Measurements from ENCODE around the gene PAK5. TPM values are rescaled to one million over a fixed set of nuclear protein-coding genes. Genes with fewer than 3 reads are reported as not detected.

PAK5 gene
- total and polyA plus RNA-seq, 4 donors = 7.5 to 23.8 (median 14.2) TPM

DNA sequence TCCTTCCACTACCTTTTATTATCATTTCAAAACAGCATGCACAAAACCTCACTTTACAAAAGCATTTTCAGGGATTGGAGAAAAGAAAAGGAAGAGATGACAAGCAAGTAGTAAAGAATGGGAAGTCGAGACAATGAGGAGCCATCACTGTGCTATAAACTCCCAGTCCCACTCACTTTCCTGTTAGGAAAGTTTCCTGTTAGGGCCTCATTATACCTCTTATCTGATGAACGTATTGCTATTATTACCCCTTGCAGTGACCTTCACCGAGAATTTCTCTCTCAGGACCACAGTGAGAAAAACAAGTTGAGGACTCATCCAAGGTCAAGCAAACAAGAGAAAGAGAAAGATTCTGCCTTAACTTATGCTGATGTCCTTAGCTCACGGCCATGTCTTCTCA, 295.7 kb downstream of the PAK5 start:
- no peaks in the 10 kb centered on the region for H3K9me3 ChIP-seq (ENCODE audit: control insufficient read depth, insufficient read depth, low read length)
- no peak overlapping the region for H3K4me3 ChIP-seq (ENCODE audit: low read depth, low read length)
- no peak for DNase-seq (ENCODE audit: low read depth in 4 of 6, low spot score in 6 of 6)
- no peak overlapping the region for H3K27ac ChIP-seq (ENCODE audit: low read depth, low read length)
- 79% methylated on average over 2 of the region's 4 CpGs for whole genome bisulfite sequencing (ENCODE audit: insufficient coverage)
- H3K36me3 ChIP-seq (ENCODE audit: control insufficient read depth, insufficient read depth, low read length) = no peaks in the 10 kb centered on the region
- no peaks in the 10 kb centered on the region for H3K27me3 ChIP-seq (ENCODE audit: control insufficient read depth, insufficient read depth, low read length)
- no peaks in the 10 kb centered on the region for H3K4me1 ChIP-seq (ENCODE audit: control insufficient read depth, insufficient read depth, low read length)

DNA sequence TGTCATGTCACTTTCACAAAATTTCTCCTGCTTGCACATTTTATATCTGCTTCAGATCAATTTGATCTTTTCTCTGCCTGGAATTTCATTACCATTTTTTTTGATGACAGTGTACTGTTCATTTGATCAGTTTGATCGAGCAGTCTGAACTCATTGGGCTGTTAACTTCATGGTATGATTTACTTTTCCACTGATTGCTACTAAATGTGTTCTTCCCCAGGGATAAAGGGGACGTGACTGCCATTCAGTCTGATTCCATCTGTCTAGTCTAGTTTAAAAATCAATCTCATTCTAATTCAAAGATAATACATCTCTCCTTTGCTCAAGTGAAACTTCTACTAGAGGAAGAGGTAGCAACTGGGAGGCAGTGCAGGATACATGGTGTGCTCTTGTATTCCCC, 303.4 kb downstream of the PAK5 start:
- Histone ChIP-seq H3K27me3 (ENCODE audit: control insufficient read depth, insufficient read depth, low read length) (no peaks in the 10 kb centered on the region), H3K4me3 (ENCODE audit: low read depth, low read length) (no peak overlapping the region), H3K27ac (ENCODE audit: low read depth, low read length) (no peak overlapping the region), H3K9me3 (ENCODE audit: control insufficient read depth, insufficient read depth, low read length) (no peaks in the 10 kb centered on the region), H3K4me1 (ENCODE audit: control insufficient read depth, insufficient read depth, low read length) (peaks cover 4% of the 10 kb centered on the region), H3K36me3 (ENCODE audit: control insufficient read depth, insufficient read depth, low read length) (no peaks in the 10 kb centered on the region)
- WGBS (ENCODE audit: insufficient coverage) = no CpG with 5 or more reads among the region's 2 CpGs
- DNase-seq (ENCODE audit: low read depth in 4 of 6, low spot score in 6 of 6) = peak in 1 of 6 donors; percentile 61

DNA sequence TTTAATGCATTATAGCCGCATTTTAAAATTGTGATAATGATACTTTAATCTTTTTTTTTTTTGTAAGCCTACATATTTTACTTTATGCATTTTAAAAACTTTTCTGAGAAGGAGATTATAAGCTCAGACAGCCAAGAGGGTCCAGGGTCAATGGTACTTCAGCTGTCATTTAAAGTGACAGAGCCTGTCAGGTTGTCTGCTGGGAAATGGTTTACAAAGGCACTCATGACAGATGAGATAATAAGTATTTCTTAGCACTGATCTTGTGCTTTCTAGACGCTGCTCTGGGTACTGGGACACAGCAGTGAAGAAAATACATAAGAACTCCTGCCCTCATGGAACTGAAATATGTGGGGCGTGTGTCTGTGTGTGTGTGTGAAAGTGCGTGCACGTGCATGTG, 304.9 kb downstream of the PAK5 start:
- no peak for DNase-seq (ENCODE audit: low read depth in 4 of 6, low spot score in 6 of 6)
- Histone ChIP-seq H3K4me1 (ENCODE audit: control insufficient read depth, insufficient read depth, low read length) (peaks cover 4% of the 10 kb centered on the region), H3K27ac (ENCODE audit: low read depth, low read length) (no peak overlapping the region), H3K4me3 (ENCODE audit: low read depth, low read length) (no peak overlapping the region), H3K27me3 (ENCODE audit: control insufficient read depth, insufficient read depth, low read length) (no peaks in the 10 kb centered on the region), H3K36me3 (ENCODE audit: control insufficient read depth, insufficient read depth, low read length) (no peaks in the 10 kb centered on the region), H3K9me3 (ENCODE audit: control insufficient read depth, insufficient read depth, low read length) (no peaks in the 10 kb centered on the region)
- WGBS (ENCODE audit: insufficient coverage) = no CpG with 5 or more reads among the region's 5 CpGs

DNA sequence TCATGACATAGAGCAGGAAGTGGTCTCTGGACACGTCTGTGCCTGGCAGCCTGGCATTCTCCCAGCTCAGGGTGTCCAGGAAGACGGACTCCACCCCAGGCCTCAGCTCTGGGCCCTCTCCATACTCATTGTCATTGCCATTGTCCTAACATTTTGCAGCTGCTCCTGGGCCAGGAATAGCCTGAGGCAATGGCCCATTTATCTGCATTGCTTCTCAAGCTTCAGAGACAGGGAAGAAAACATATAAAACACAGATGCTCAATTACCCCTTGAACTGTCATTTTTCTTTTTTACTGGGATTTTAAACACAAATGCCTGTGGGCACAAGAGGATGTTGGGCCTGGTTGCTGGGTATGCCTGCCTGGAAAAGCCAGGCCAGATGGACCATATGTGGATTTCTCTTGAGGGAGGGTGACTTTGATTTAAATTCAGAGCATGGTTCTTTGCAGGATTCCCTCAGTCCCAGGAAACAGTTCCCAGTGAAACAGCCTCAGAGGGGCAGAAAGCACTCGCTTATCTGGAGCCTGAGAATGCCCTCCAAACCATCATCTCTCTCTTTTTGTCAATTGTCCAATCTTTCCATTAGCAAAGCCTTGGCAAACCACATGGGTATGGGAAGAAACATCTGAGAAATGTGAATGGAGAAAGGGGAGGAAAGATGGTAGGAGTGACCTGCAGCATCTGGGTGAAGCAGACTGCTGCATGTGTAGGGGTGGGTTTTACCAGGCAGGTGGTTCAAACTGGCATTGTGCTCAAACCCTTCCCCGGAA, 306.6 kb downstream of the PAK5 start:
- 38% methylated on average over 4 of the region's 4 CpGs for WGBS (ENCODE audit: insufficient coverage)
- Histone ChIP-seq H3K27me3 (ENCODE audit: control insufficient read depth, insufficient read depth, low read length) (no peaks in the 10 kb centered on the region), H3K27ac (ENCODE audit: low read depth, low read length) (no peak overlapping the region), H3K4me1 (ENCODE audit: control insufficient read depth, insufficient read depth, low read length) (peaks cover 4% of the 10 kb centered on the region), H3K36me3 (ENCODE audit: control insufficient read depth, insufficient read depth, low read length) (no peaks in the 10 kb centered on the region), H3K9me3 (ENCODE audit: control insufficient read depth, insufficient read depth, low read length) (no peaks in the 10 kb centered on the region), H3K4me3 (ENCODE audit: low read depth, low read length) (no peak overlapping the region)
- DNase-seq (ENCODE audit: low read depth in 4 of 6, low spot score in 6 of 6) = peak in 2 of 6 donors; percentile 51 to 83

DNA sequence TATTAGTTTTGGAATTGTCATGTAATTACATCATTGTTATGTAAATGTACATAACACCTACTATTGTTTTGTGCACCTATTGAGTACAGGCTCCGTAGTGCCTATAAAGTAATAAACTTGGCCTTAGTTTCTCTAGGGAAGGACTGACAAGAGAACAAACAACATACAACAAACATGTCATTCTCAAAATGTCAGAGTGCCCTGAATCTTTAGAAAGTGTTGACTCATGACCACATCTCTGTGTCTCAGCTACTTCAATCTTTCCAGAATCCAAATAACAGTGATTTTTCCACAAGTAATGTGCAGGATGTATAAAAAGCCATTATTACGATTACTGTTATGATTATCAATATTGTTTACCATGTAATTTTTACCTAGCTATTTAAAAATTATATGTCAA, 307.3 kb downstream of the PAK5 start:
- no CpG with 5 or more reads among the region's 2 CpGs for WGBS (ENCODE audit: insufficient coverage)
- H3K36me3 ChIP-seq (ENCODE audit: control insufficient read depth, insufficient read depth, low read length) = no peaks in the 10 kb centered on the region
- H3K4me3 ChIP-seq (ENCODE audit: low read depth, low read length) = no peak overlapping the region
- H3K4me1 ChIP-seq (ENCODE audit: control insufficient read depth, insufficient read depth, low read length) = peaks cover 4% of the 10 kb centered on the region
- no peaks in the 10 kb centered on the region for H3K27me3 ChIP-seq (ENCODE audit: control insufficient read depth, insufficient read depth, low read length)
- DNase-seq (ENCODE audit: low read depth in 4 of 6, low spot score in 6 of 6) = no peak
- H3K27ac ChIP-seq (ENCODE audit: low read depth, low read length) = no peak overlapping the region
- H3K9me3 ChIP-seq (ENCODE audit: control insufficient read depth, insufficient read depth, low read length) = no peaks in the 10 kb centered on the region

- no peak for DNase-seq (ENCODE audit: low read depth in 4 of 6, low spot score in 6 of 6)
- H3K4me1 ChIP-seq (ENCODE audit: control insufficient read depth, insufficient read depth, low read length) = no peaks in the 10 kb centered on the region
- H3K27ac ChIP-seq (ENCODE audit: low read depth, low read length) = no peak overlapping the region
- H3K27me3 ChIP-seq (ENCODE audit: control insufficient read depth, insufficient read depth, low read length) = peaks cover 1% of the 10 kb centered on the region
- no peaks in the 10 kb centered on the region for H3K9me3 ChIP-seq (ENCODE audit: control insufficient read depth, insufficient read depth, low read length)
- no peaks in the 10 kb centered on the region for H3K36me3 ChIP-seq (ENCODE audit: control insufficient read depth, insufficient read depth, low read length)
- no peak overlapping the region for H3K4me3 ChIP-seq (ENCODE audit: low read depth, low read length)
- 100% methylated on average over 1 of the region's 3 CpGs for WGBS (ENCODE audit: insufficient coverage)
Observed at GRCh38 chr20:9523636-9524035, 315.2 kb downstream of the PAK5 start.

- H3K9me3 ChIP-seq (ENCODE audit: control insufficient read depth, insufficient read depth, low read length) = no peaks in the 10 kb centered on the region
- peak in 1 of 6 donors; percentile 85 for DNase-seq (ENCODE audit: low read depth in 4 of 6, low spot score in 6 of 6)
- no peak overlapping the region for H3K27ac ChIP-seq (ENCODE audit: low read depth, low read length)
- 72% methylated on average over 3 of the region's 4 CpGs for WGBS (ENCODE audit: insufficient coverage)
- no peak overlapping the region for H3K4me3 ChIP-seq (ENCODE audit: low read depth, low read length)
- peaks cover 17% of the 10 kb centered on the region for H3K4me1 ChIP-seq (ENCODE audit: control insufficient read depth, insufficient read depth, low read length)
- peaks cover 25% of the 10 kb centered on the region for H3K27me3 ChIP-seq (ENCODE audit: control insufficient read depth, insufficient read depth, low read length)
- H3K36me3 ChIP-seq (ENCODE audit: control insufficient read depth, insufficient read depth, low read length) = peaks cover 4% of the 10 kb centered on the region
Observed at GRCh38 chr20:9520086-9520485, 318.8 kb downstream of the PAK5 start.

- peaks cover 35% of the 10 kb centered on the region for H3K27me3 ChIP-seq (ENCODE audit: control insufficient read depth, insufficient read depth, low read length)
- 44% methylated on average over 7 of the region's 8 CpGs for WGBS (ENCODE audit: insufficient coverage)
- peaks cover 4% of the 10 kb centered on the region for H3K36me3 ChIP-seq (ENCODE audit: control insufficient read depth, insufficient read depth, low read length)
- peak in 1 of 6 donors; percentile 69 for DNase-seq (ENCODE audit: low read depth in 4 of 6, low spot score in 6 of 6)
- peaks cover 26% of the 10 kb centered on the region for H3K4me1 ChIP-seq (ENCODE audit: control insufficient read depth, insufficient read depth, low read length)
- no peak overlapping the region for H3K27ac ChIP-seq (ENCODE audit: low read depth, low read length)
- H3K9me3 ChIP-seq (ENCODE audit: control insufficient read depth, insufficient read depth, low read length) = no peaks in the 10 kb centered on the region
- H3K4me3 ChIP-seq (ENCODE audit: low read depth, low read length) = no peak overlapping the region
Observed at GRCh38 chr20:9518576-9519175, 320.2 kb downstream of the PAK5 start.

DNA sequence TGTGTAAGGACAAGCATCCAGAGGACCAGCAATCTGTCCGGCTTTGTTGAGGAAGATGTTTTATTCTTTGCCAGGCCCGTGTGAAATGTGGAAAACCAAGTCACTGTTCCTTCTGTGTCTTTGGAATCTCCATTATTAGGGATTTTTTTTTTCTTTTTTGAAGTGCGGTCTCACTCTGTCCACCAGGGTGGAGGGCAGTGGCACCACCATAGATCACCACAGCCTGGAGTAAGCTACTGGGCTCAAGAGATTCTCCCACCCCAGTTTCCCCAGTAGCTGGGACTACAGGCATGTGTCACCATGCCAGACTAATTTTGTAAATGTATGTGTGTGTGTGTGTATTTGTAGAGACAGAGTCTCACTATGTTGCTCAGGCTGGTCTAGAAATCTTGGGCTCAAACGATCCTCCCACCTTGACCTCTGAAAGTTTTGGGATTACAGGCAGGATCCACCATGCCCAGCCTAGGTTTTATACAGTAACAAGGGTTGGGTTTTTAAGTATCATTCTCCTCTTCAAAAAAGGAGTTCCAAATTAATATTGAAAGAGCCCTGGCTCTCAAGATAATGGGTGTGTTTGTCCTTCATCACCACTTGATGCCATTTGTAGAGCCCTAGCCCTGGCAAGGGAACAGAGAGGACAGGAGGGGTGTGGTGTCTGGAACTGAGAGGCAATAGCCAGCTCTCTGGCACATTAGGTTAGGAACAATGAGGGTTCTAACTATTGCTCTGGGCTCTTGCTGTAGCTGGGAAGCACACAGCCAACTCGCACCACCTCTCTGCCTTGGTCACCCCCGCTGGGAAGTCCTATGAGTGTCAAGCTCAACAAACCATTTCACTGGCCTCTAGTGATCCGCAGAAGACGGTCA, 321.3 kb downstream of the PAK5 start:
- Histone ChIP-seq H3K4me1 (ENCODE audit: control insufficient read depth, insufficient read depth, low read length) (peaks cover 26% of the 10 kb centered on the region), H3K9me3 (ENCODE audit: control insufficient read depth, insufficient read depth, low read length) (no peaks in the 10 kb centered on the region), H3K27me3 (ENCODE audit: control insufficient read depth, insufficient read depth, low read length) (peaks cover 35% of the 10 kb centered on the region), H3K36me3 (ENCODE audit: control insufficient read depth, insufficient read depth, low read length) (peaks cover 4% of the 10 kb centered on the region), H3K4me3 (ENCODE audit: low read depth, low read length) (no peak overlapping the region), H3K27ac (ENCODE audit: low read depth, low read length) (no peak overlapping the region)
- DNase-seq (ENCODE audit: low read depth in 4 of 6, low spot score in 6 of 6) = peak in 1 of 6 donors; percentile 63
- WGBS (ENCODE audit: insufficient coverage) = 44% methylated on average over 3 of the region's 8 CpGs
